ENCODE data around the gene NPRL2.
A peak's percentile ranks its signal among the peaks of the same experiment; 100 is the strongest.

The NPRL2 gene

GRCh38 chr3:50347187-50347813 lies 3.3 kb downstream of the NPRL2 start:
- DNase-seq: peak; percentile 82

- DNase-seq: peak; percentile 84
These were observed 4.9 kb downstream of the NPRL2 start, which contains the start of gene ZMYND10 for GRCh38 chr3:50345586-50346234. ZMYND10 (minus strand) TSS chr3:50345732; CDS start chr3:50345579, 153 bp downstream.

- no peak for DNase-seq
These were observed 5.6 kb downstream of the NPRL2 start for GRCh38 chr3:50345008-50345407.

GRCh38 chr3:50342813-50343633 lies 7.6 kb downstream of the NPRL2 start:
- no peak for DNase-seq

GRCh38 chr3:50341996-50342650 lies 8.5 kb downstream of the NPRL2 start:
- DNase-seq: no peak

GRCh38 chr3:50341537-50341936 lies 9.0 kb downstream of the NPRL2 start:
- no peak for DNase-seq

GRCh38 chr3:50340448-50341329 lies 9.9 kb downstream of the NPRL2 start, which contains the start of gene RASSF1:
RASSF1 (minus strand) TSS chr3:50340836; CDS start chr3:50340805, 31 bp downstream.
- peak; percentile 63 for DNase-seq

- no peak for DNase-seq
These were observed 10.5 kb downstream of the NPRL2 start for GRCh38 chr3:50340147-50340447.

GRCh38 chr3:50339485-50340146 lies 11.0 kb downstream of the NPRL2 start:
- DNase-seq: no peak

- DNase-seq: no peak
These were observed 11.6 kb downstream of the NPRL2 start for GRCh38 chr3:50338965-50339364.

GRCh38 chr3:50337175-50337861 lies 13.3 kb downstream of the NPRL2 start:
- DNase-seq: peak; percentile 98

- DNase-seq: no peak
These were observed 14.0 kb downstream of the NPRL2 start for GRCh38 chr3:50336452-50337174.

GRCh38 chr3:50334339-50335075 lies 16.1 kb downstream of the NPRL2 start:
- DNase-seq: no peak

GRCh38 chr3:50333744-50334328 lies 16.7 kb downstream of the NPRL2 start:
- DNase-seq: no peak

GRCh38 chr3:50331364-50331907 lies 19.1 kb downstream of the NPRL2 start:
- no peak for DNase-seq

GRCh38 chr3:50330330-50330729 lies 20.2 kb downstream of the NPRL2 start:
- no peak for DNase-seq

GRCh38 chr3:50327943-50328691 lies 22.5 kb downstream of the NPRL2 start, which contains the start of gene TUSC2:
TUSC2 (minus strand) TSS chr3:50328223; CDS start chr3:50328099, 124 bp downstream.
- DNase-seq: peak; percentile 97

GRCh38 chr3:50327129-50327528 lies 23.4 kb downstream of the NPRL2 start:
- no peak for DNase-seq

Data from CD4-positive, alpha-beta T cell treated with Interleukin-6 for 4 hours (primary cell).